Left lung (tissue), 10 donors: ENCODE measurements around the gene ZIC5. TPM values are rescaled to one million over a fixed set of nuclear protein-coding genes. Genes with fewer than 3 reads are reported as not detected.

Experiments
- ATAC-seq: fragments of 200-7000 bp; cut with Tn5 transposase; one replicate; pipeline ENCODE4 v1.9.1; 2020; ENCODE audit warnings: moderate library complexity
- DNase-seq, 4 donors: peaks; one replicate each; pipeline ENCODE4 v3.0.0-alpha.2; 2013 to 2020
- H3K27ac ChIP-seq, 2 donors: fragments of 200-600 bp; sonication (generic) in 1 of 2; one replicate each; pipeline versions ENCODE4 v1.5.0 to v1.8.0; 2020 to 2021
- H3K27me3 ChIP-seq, 2 donors: fragments of 200-600 bp; sonication (generic) in 1 of 2; one replicate each; pipeline versions ENCODE4 v1.5.0 to v1.8.0; 2020 to 2021
- H3K36me3 ChIP-seq, 2 donors: fragments of 200-600 bp; sonication (generic) in 1 of 2; one replicate each; pipeline versions ENCODE4 v1.5.0 to v1.8.0; 2020 to 2021
- H3K4me1 ChIP-seq, 2 donors: fragments of 200-600 bp; one replicate each; pipeline ENCODE4 v1.8.0; 2021
- H3K4me3 ChIP-seq, 2 donors: fragments of 200-600 bp; sonication (generic) in 1 of 2; one replicate each; pipeline versions ENCODE4 v1.5.0 to v1.8.0; 2020 to 2021; ENCODE audit warnings: mild to moderate bottlenecking in 1 of 2
- H3K9me3 ChIP-seq, 2 donors: fragments of 200-600 bp; sonication (generic) in 1 of 2; one replicate each; pipeline versions ENCODE4 v1.5.0 to v1.8.0; 2020 to 2021
- intact Hi-C, 2 donors: fragments of 100-400 bp; cut with DNase I; formaldehyde crosslinking; loops; one replicate each; pipeline versions ENCODE4 v1.11.2 to v1.14.2; 2022
- polyA plus RNA-seq, 6 donors: library from polyadenylated mRNA; unstranded; fragments of 120-200 nt; gene quantifications; one replicate each; pipeline ENCODE4 v1.2.1, GENCODE V29; 2013; ENCODE audit not compliant: insufficient read length in 6 of 6
- total RNA-seq, 2 donors: library from RNA; stranded (reverse); fragmentation: NEBNext Ultra II Directional; extraction: Animal tissue kit (Norgen Biotek cat#: 25700); gene quantifications; one replicate each; pipeline ENCODE4 v1.2.1, GENCODE V29; 2021
- TF ChIP-seq, protein P1 (sequence below), 2 donors: fragments of 200-600 bp; sonication (generic) in 1 of 2; IDR thresholded peaks; one replicate each; pipeline versions ENCODE4 v1.5.0 to v1.8.0; 2021; ENCODE audit warnings: antibody characterized with exemption in 2 of 2
- donor health status: DM: no; HTN: yes; CAD: no.
- donor health status: DM: no; HTN: no; CAD: no.

The ZIC5 gene
- total and polyA plus RNA-seq, 8 donors: not detected

DNA sequence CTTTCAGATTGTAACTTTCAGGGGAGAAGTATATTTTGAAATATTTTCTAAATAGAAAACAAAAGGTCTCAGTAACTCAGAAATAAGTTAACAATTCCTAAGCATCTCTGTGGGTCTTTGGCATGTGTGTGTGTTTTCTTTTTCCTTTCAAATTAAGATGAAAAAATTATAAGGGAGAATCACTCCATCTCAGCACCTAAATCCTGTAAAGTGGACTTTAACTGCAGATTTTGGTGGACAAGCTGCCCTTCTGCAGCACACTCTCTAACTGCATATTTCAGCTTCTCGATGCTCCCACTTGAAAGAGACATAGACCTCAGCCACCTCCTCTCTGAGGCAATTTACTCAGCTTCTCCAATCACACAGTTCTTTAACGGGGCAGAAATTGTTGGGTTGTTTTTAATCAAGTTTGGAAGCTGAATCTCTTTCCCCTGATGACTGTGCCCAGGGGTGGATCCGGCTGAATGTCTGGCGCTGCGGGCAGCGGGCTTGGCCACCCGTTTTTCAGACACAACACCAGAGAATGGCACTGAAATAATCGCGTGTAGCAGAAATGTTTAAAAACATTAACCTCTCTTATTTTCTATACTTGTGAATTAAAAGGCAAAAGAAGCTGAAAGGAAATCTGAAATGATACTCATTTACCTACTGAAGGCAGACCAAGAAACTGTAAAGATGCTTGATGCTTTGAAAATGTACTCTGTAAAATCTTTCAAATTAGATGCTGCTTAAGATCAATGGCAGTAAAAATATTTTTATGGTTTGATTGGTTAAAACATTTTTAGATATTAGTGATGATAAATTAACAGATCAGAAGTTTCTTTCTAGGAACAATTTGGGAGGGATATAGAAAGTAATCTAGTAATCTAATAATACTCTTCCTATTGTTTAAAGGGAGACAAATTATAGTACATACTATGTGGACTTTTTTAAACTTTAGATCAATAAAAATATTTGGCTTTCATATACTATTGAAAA, 22.4 kb upstream of the ZIC5 start:
- Histone ChIP-seq H3K9me3 (no peaks in the 10 kb centered on the region), H3K36me3 (no peaks in the 10 kb centered on the region), H3K27me3 (peaks cover 100% of the 10 kb centered on the region in 2 donors), H3K4me1 (peaks cover 0 to 15% of the 10 kb centered on the region in 2 donors), H3K4me3 (no peak overlapping the region), H3K27ac (no peak overlapping the region)
- intact Hi-C loops: no loop called here
- TF ChIP-seq, protein P1, sequence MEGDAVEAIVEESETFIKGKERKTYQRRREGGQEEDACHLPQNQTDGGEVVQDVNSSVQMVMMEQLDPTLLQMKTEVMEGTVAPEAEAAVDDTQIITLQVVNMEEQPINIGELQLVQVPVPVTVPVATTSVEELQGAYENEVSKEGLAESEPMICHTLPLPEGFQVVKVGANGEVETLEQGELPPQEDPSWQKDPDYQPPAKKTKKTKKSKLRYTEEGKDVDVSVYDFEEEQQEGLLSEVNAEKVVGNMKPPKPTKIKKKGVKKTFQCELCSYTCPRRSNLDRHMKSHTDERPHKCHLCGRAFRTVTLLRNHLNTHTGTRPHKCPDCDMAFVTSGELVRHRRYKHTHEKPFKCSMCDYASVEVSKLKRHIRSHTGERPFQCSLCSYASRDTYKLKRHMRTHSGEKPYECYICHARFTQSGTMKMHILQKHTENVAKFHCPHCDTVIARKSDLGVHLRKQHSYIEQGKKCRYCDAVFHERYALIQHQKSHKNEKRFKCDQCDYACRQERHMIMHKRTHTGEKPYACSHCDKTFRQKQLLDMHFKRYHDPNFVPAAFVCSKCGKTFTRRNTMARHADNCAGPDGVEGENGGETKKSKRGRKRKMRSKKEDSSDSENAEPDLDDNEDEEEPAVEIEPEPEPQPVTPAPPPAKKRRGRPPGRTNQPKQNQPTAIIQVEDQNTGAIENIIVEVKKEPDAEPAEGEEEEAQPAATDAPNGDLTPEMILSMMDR (IDR thresholded peaks at IDR 0.05): no peak
- no peak for ATAC-seq
- peak in 2 of 4 donors; percentile 3 to 6 for DNase-seq

DNA sequence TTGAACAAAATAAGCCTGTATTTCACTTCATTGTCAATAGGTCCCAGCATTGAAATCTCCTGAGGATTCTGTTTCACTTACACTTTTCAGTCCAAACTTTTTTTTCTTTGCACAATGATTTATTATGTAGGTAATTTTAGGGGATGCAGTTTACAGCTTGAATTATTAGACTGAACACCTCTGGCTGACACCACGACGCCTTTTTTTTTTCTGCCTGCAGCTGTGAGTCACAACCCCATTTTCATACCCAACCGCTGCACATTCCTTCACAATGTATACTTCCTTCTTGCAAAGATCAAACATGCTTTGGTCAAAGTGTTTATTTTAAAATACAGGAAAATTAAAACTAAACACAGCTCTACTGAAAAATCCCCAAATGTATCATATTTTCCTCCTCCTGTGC, 21.4 kb upstream of the ZIC5 start:
- ATAC-seq (no peak), DNase-seq (peak in 1 of 4 donors; percentile 1)
- peaks cover 0 to 15% of the 10 kb centered on the region in 2 donors for H3K4me1 ChIP-seq
- no peak overlapping the region for H3K27ac ChIP-seq
- no peaks in the 10 kb centered on the region for H3K9me3 ChIP-seq
- no peak overlapping the region for H3K4me3 ChIP-seq
- TF ChIP-seq, protein P1 (IDR thresholded peaks at IDR 0.05): no peak
- intact Hi-C loops: no loop called here
- peaks cover 100% of the 10 kb centered on the region in 2 donors for H3K27me3 ChIP-seq
- H3K36me3 ChIP-seq: no peaks in the 10 kb centered on the region

DNA sequence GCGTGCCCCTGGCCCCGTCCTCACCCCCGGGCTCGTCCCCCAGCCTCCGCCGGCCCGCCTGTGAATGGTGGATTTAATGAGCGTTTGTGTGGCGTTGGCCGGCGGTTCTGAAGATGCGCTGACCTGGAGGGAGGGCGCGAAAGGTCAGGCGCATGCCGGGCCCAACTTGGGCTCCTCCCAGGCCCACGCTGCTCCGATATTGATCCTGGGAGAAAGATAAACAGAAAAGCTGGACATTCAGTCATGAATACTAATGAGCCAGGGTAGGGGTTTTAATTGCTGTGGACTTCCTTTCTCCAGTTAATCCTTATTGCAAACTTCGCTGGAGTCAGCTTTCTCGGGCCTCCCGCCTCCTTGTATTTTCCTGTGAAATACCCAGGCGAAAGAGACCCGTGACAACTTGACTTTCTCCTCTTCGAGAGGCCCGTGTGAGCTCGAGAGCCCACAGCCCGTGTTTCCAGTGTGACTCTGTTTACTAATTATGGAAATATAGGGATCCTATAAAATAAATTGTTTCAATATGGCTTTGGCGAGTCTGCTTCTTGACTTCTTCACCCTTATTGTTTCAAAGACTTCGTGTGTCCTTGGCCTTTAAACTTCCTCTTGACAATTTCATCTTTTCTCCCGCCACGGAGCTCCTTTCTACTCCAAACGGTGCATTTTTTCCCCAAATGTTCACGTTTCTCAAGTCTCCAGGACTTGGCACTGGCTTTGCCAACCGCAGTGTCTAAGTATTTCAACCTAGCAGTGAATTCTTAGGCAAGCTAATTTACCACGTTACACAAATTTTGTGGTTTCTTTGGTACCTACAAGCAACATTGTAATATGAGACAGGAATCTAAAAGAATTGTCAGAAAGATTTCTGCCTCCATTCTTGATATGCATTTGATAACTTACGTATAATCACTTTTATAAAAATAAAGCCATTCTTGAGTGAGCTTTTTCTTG, 20.5 kb upstream of the ZIC5 start:
- Histone ChIP-seq H3K27ac (no peak overlapping the region), H3K4me1 (peaks cover 0 to 15% of the 10 kb centered on the region in 2 donors), H3K36me3 (no peaks in the 10 kb centered on the region), H3K4me3 (no peak overlapping the region), H3K9me3 (no peaks in the 10 kb centered on the region), H3K27me3 (peaks cover 100% of the 10 kb centered on the region in 2 donors)
- DNase-seq (peak in 2 of 4 donors; percentile 1 to 9), ATAC-seq (no peak)
- intact Hi-C loops: no loop called here
- TF ChIP-seq, protein P1 (IDR thresholded peaks at IDR 0.05): no peak

DNA sequence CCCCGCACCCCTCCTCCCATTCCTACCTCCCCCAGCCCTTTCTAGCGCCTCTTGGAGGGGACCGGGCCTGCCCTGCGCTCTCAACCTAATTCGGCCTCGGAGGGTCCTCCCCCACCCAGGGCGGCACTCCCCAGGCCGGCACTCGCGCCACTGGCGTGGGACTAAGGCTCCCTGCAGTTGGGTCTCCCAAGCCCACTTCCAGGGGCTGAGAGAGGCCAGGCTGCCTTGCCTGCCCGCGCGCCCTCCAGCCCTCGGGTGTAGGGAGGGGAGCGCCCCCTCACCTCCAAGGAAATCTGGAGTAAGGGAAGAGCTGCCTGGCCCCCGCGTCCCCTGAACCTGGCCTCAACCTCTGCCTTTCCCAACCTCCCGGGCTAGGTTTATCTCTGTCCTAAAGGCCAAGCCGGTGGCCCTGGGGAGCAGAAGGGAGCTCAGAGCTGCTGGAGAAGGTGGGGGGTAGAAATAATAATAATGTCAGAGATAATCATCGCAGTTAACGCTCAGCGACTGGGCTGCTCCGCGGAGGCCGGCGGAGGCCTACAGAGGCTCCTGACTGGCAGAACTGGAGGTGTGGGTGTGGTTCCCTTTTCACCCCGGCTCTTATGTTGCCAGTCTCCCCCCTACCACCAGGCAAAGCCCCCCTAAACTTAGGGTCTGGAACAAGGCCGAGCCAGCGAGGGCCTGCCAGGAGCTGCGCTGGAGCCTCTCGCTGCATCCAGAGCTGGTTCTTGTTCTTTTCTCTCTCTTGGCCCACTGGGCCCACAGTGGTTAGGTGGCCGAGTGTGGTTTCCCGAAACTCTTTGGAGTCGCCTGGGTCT, 19.7 kb upstream of the ZIC5 start:
- ATAC-seq (no peak), DNase-seq (peak in 1 of 4 donors; percentile 1)
- Histone ChIP-seq H3K4me1 (peaks cover 0 to 15% of the 10 kb centered on the region in 2 donors), H3K27me3 (peaks cover 100% of the 10 kb centered on the region in 2 donors), H3K27ac (no peak overlapping the region), H3K36me3 (no peaks in the 10 kb centered on the region), H3K9me3 (no peaks in the 10 kb centered on the region), H3K4me3 (no peak overlapping the region)
- TF ChIP-seq, protein P1 (IDR thresholded peaks at IDR 0.05): no peak
- intact Hi-C loops: no loop called here
